HG02610 (cell line): ENCODE results near the gene PPP2R1A.

Experiments used
- ATAC-seq: cut with Tn5 transposase; IDR thresholded peaks from one replicate; pipeline ENCODE4 v1.9.1; 2021; ENCODE audit warnings: mild to moderate bottlenecking, moderate library complexity; ENCODE audit not compliant: unreplicated experiment

Gene PPP2R1A

GRCh38 chr19:52189735-52190486 is at the start of gene PPP2R1A:
PPP2R1A (plus strand) TSS chr19:52190052; CDS start chr19:52190097, 45 bp downstream.
- ATAC-seq = peak; percentile 92

GRCh38 chr19:52141203-52141602 is 48.6 kb upstream of the PPP2R1A start:
- ATAC-seq = no peak

- ATAC-seq = no peak
Observed at GRCh38 chr19:52142001-52142595, 47.8 kb upstream of the PPP2R1A start.

GRCh38 chr19:52148256-52148655 is 41.6 kb upstream of the PPP2R1A start:
- ATAC-seq = no peak

GRCh38 chr19:52155596-52156359 is 34.1 kb upstream of the PPP2R1A start:
- ATAC-seq = no peak

- ATAC-seq = no peak
Observed at GRCh38 chr19:52170304-52170703, 19.5 kb upstream of the PPP2R1A start.

- ATAC-seq = peak; percentile 26
Observed at GRCh38 chr19:52170863-52171320, 19.0 kb upstream of the PPP2R1A start.

- ATAC-seq = peak; percentile 61
Observed at GRCh38 chr19:52171321-52172169, 18.3 kb upstream of the PPP2R1A start, which contains the start of gene ZNF836. ZNF836 (minus strand) TSS chr19:52171621; CDS start chr19:52168072, 3,549 bp downstream.

GRCh38 chr19:52172347-52172746 is 17.5 kb upstream of the PPP2R1A start:
- no peak for ATAC-seq

GRCh38 chr19:52176574-52176973 is 13.3 kb upstream of the PPP2R1A start:
- no peak for ATAC-seq

- ATAC-seq = no peak
Observed at GRCh38 chr19:52187407-52187806, 2.4 kb upstream of the PPP2R1A start.

- ATAC-seq = peak; percentile 1
Observed at GRCh38 chr19:52188822-52189734, 774 bp upstream of the PPP2R1A start.

GRCh38 chr19:52190487-52191293 is 838 bp downstream of the PPP2R1A start:
- no peak for ATAC-seq

GRCh38 chr19:52191389-52191788 is 1.5 kb downstream of the PPP2R1A start:
- ATAC-seq = no peak

GRCh38 chr19:52191951-52192350 is 2.1 kb downstream of the PPP2R1A start:
- no peak for ATAC-seq

GRCh38 chr19:52196256-52196967 is 6.6 kb downstream of the PPP2R1A start:
- ATAC-seq = no peak

GRCh38 chr19:52197964-52198363 is 8.1 kb downstream of the PPP2R1A start:
- ATAC-seq = no peak

- no peak for ATAC-seq
Observed at GRCh38 chr19:52198678-52199077, 8.8 kb downstream of the PPP2R1A start.
